Measurements from ENCODE around the gene KCNIP4. TPM values are rescaled to one million over a fixed set of nuclear protein-coding genes. Genes with fewer than 3 reads are reported as not detected.

The KCNIP4 gene
- total and polyA plus RNA-seq, 9 of the 15 experiments (the other 6 are each of a cell fraction or from before 2014, with no cell fraction given) = 0.25 to 0.41 TPM; not detected in 7

- no peak for TF ChIP-seq CCNT2 (IDR thresholded peaks at IDR 0.05; ENCODE audit: borderline replicate concordance, extremely low read depth, insufficient read length, low read depth, low read length)
- no peak for TF ChIP-seq LARP7 (IDR thresholded peaks at IDR 0.05)
Observed at GRCh38 chr4:21953653-21954052, 5.1 kb upstream of the KCNIP4 start (continued).

GRCh38 chr4:21952549-21952948 lies 4.0 kb upstream of the KCNIP4 start:
- no peak for FAIRE-seq
- no peak overlapping the region for H2AFZ ChIP-seq (ENCODE audit: low read depth, low read length)
- no peaks in the 10 kb centered on the region for H3K36me3 ChIP-seq (ENCODE audit: control insufficient read depth, insufficient read depth, low read length)
- no peak overlapping the region for H3K4me3 ChIP-seq
- H3K79me2 ChIP-seq (ENCODE audit: control insufficient read depth, insufficient read depth, low read length) = no peaks in the 10 kb centered on the region
- ATAC-seq = no peak
- intact Hi-C loops (cut with micrococcal nuclease) = no loop called here
- no peak overlapping the region for H3K4me2 ChIP-seq (ENCODE audit: insufficient read depth, low read length)
- no peaks in the 10 kb centered on the region for H3K4me1 ChIP-seq (replicated peaks in 1 of 2; ENCODE audit: control insufficient read depth in 2 of 2, insufficient read depth in 2 of 2, low read length in 2 of 2)
- in situ Hi-C loops (cut with MboI) = no loop called here
- H4K20me1 ChIP-seq (replicated peaks; ENCODE audit: control insufficient read depth, insufficient read depth, low read length) = no peaks in the 10 kb centered on the region
- no peak for DNase-seq (ENCODE audit: extremely low read depth in 1 of 4, low spot score in 3 of 4)
- no peaks in the 10 kb centered on the region for H3K9me1 ChIP-seq (ENCODE audit: control insufficient read depth, insufficient read depth, low read length)
- WGBS (ENCODE audit: insufficient coverage, low coverage, missing lambda C conversion rate) = 3% methylated on average over 3 of the region's 3 CpGs
- BruUV-seq (replicated peaks) = no TSS peak
- POLR2A ChIA-PET = no interaction called here
- H3K27me3 ChIP-seq (ENCODE audit: control insufficient read depth in 2 of 2, insufficient read depth in 2 of 2, low read length in 2 of 2) = no peaks in the 10 kb centered on the region
- no peak overlapping the region for H3K27ac ChIP-seq (ENCODE audit: extremely low read depth, low read depth, low read length)
- H3K9me3 ChIP-seq (replicated peaks; ENCODE audit: control insufficient read depth, insufficient read depth, low read depth, low read length) = no peaks in the 10 kb centered on the region
- TF ChIP-seq GATAD2B (IDR thresholded peaks at IDR 0.05; ENCODE audit: borderline replicate concordance) (no peak), MCM3 (IDR thresholded peaks at IDR 0.05) (no peak), EZH2 (IDR thresholded peaks at IDR 0.05; ENCODE audit: borderline replicate concordance, low read depth, low read length) (no peak), CHD1 (IDR thresholded peaks at IDR 0.05; ENCODE audit: low read length) (no peak), ZEB2 (IDR thresholded peaks at IDR 0.05) (no peak), SMARCE1 (IDR thresholded peaks at IDR 0.05) (no peak), FOXA3 (CRISPR knock-in tag; conservative IDR thresholded peaks at IDR 0.05 in 1 of 2, IDR thresholded peaks at IDR 0.05 in 1 of 2) (no peak), E2F1 (CRISPR knock-in tag; IDR thresholded peaks at IDR 0.05) (no peak), BMI1 (IDR thresholded peaks at IDR 0.05; ENCODE audit: low read length) (no peak), DIDO1 (tag; IDR thresholded peaks at IDR 0.05; ENCODE audit: low read depth) (no peak)
- CTCF ChIA-PET (ENCODE audit: low intra/inter-chr PET ratio) = no interaction called here
- no peak overlapping the region for H3K9ac ChIP-seq (ENCODE audit: insufficient read depth in 1 of 2, low read depth in 2 of 2, low read length in 2 of 2)
